OCI-LY1 (cell line): ENCODE data around the gene YEATS2.
"Not testable (repeated sequence)": the region's sequence is repeated elsewhere in the genome, so short reads cannot be mapped to it uniquely, and the experiment has no call there.

ENCODE experiments used
- H2AFZ ChIP-seq: fragments of 200-600 bp; sonication (generic), shearing (Covaris generic); 2 replicates; pipeline ENCODE4 v1.6.0; 2014; ENCODE audit warnings: antibody characterized with exemption, mild to moderate bottlenecking, low read length
- H3F3A ChIP-seq: fragments of 200-600 bp; sonication (generic), shearing (Covaris generic); 2 replicates; pipeline ENCODE4 v1.6.0; 2014; ENCODE audit warnings: mild to moderate bottlenecking, antibody characterized with exemption, low read length, moderate library complexity; ENCODE audit not compliant: insufficient read depth
- H3K27ac ChIP-seq: fragments of 200-600 bp; sonication (generic); 2 replicates; pipeline ENCODE4 v1.5.1; 2014; ENCODE audit warnings: low read length, mixed run types, mild to moderate bottlenecking, low read depth; ENCODE audit not compliant: poor library complexity, severe bottlenecking
- H3K27me3 ChIP-seq: fragments of 200-600 bp; sonication (generic); 2 replicates; pipeline ENCODE4 v1.6.0; 2014; ENCODE audit warnings: antibody characterized with exemption, mild to moderate bottlenecking, low read length, moderate library complexity; ENCODE audit not compliant: insufficient read depth
- H3K36me3 ChIP-seq: fragments of 200-600 bp; sonication (generic); 2 replicates; pipeline ENCODE4 v1.6.1; 2014; ENCODE audit warnings: mild to moderate bottlenecking, antibody characterized with exemption, low read length, moderate library complexity, mixed read lengths; ENCODE audit not compliant: insufficient read depth
- H3K4me1 ChIP-seq: fragments of 200-600 bp; sonication (generic); 2 replicates; pipeline ENCODE4 v1.5.1; 2014; ENCODE audit warnings: mild to moderate bottlenecking, low read length, moderate library complexity; ENCODE audit not compliant: insufficient read depth, severe bottlenecking
- H3K4me2 ChIP-seq: fragments of 200-600 bp; sonication (generic), shearing (Covaris generic); 2 replicates; pipeline ENCODE4 v1.6.1; 2014; ENCODE audit warnings: low read length
- H3K4me3 ChIP-seq: fragments of 200-600 bp; sonication (generic); 2 replicates; pipeline ENCODE4 v1.5.1; 2014; ENCODE audit warnings: low read length, low read depth, mild to moderate bottlenecking, mixed read lengths; ENCODE audit not compliant: poor library complexity, severe bottlenecking
- H3K79me2 ChIP-seq: fragments of 200-600 bp; shearing (Covaris generic); 2 replicates; pipeline ENCODE4 v1.6.1; 2016; ENCODE audit warnings: mixed run types, low read length, mixed read lengths; ENCODE audit not compliant: insufficient read depth
- H3K9ac ChIP-seq: fragments of 200-600 bp; sonication (generic), shearing (Covaris generic); 2 replicates; pipeline ENCODE4 v1.6.1; 2014; ENCODE audit warnings: mild to moderate bottlenecking, low read length, mixed read lengths
- H3K9me2 ChIP-seq: fragments of 200-600 bp; sonication (generic), shearing (Covaris generic); 2 replicates; pipeline ENCODE4 v1.6.1; 2014; ENCODE audit warnings: low read depth, mild to moderate bottlenecking, low read length, mixed read lengths
- H3K9me3 ChIP-seq: fragments of 200-600 bp; shearing (Covaris generic); 2 replicates; pipeline ENCODE4 v1.6.1; 2014; ENCODE audit warnings: low read length, mixed read lengths
- H4K20me1 ChIP-seq: fragments of 200-600 bp; sonication (generic), shearing (Covaris generic); 2 replicates; pipeline ENCODE4 v1.6.0; 2016; ENCODE audit warnings: mild to moderate bottlenecking, low read length; ENCODE audit not compliant: insufficient read depth
- CTCF ChIP-seq: fragments of 200-600 bp; sonication (generic), shearing (Covaris generic); IDR thresholded peaks from 2 replicates; pipeline ENCODE4 v1.5.1; 2017; ENCODE audit warnings: mild to moderate bottlenecking, antibody characterized with exemption, low read length, moderate library complexity, mixed read lengths
- EZH2 ChIP-seq: fragments of 200-600 bp; sonication (generic), shearing (Covaris generic); IDR thresholded peaks from 2 replicates; pipeline ENCODE4 v1.8.0; 2017; ENCODE audit warnings: borderline replicate concordance, mixed run types, mild to moderate bottlenecking, antibody characterized with exemption, low read length, moderate library complexity, mixed read lengths

Gene YEATS2

GRCh38 chr3:183699238-183699947, 1.8 kb downstream of the YEATS2 start:
- peak overlapping the region; percentile 87 for H3K27ac ChIP-seq

GRCh38 chr3:183701744-183702143, 4.1 kb downstream of the YEATS2 start:
- H3K27ac ChIP-seq: peak overlapping the region; percentile 6
- peaks cover 10% of the 10 kb centered on the region; the same call in 1 of the 2 replicates for H4K20me1 ChIP-seq

More at GRCh38 chr3:183699238-183699947, 1.8 kb downstream of the YEATS2 start:
- Histone ChIP-seq H3K79me2 (peaks cover 65% of the 10 kb centered on the region), H3K27me3 (no peaks in the 10 kb centered on the region), H3K9me3 (no peaks in the 10 kb centered on the region), H3K9me2 (no peaks in the 10 kb centered on the region), H3K4me2 (peak overlapping the region; percentile 99), H4K20me1 (peaks cover 10% of the 10 kb centered on the region; the same call in 1 of the 2 replicates), H3K36me3 (peaks cover 19% of the 10 kb centered on the region), H3K4me3 (peak overlapping the region; percentile 84), H3K4me1 (peaks cover 49% of the 10 kb centered on the region), H2AFZ (no peak overlapping the region), H3F3A (no peaks in the 10 kb centered on the region), H3K9ac (peak overlapping the region; percentile 92)
- no peak for TF ChIP-seq CTCF
- TF ChIP-seq EZH2: no peak

GRCh38 chr3:183703892-183704291, 6.3 kb downstream of the YEATS2 start:
- H3K36me3 ChIP-seq: peaks cover 35% of the 10 kb centered on the region
- H3K4me1 ChIP-seq: peaks cover 44% of the 10 kb centered on the region
- H3K27me3 ChIP-seq, H3K27ac ChIP-seq, H3K4me2 ChIP-seq, H3F3A ChIP-seq, H3K4me3 ChIP-seq, H3K9ac ChIP-seq, H3K9me2 ChIP-seq, H3K9me3 ChIP-seq, H2AFZ ChIP-seq: not testable (repeated sequence)
- H4K20me1 ChIP-seq: peaks cover 10% of the 10 kb centered on the region; the same call in 1 of the 2 replicates
- peaks cover 100% of the 10 kb centered on the region for H3K79me2 ChIP-seq

More at GRCh38 chr3:183701744-183702143, 4.1 kb downstream of the YEATS2 start:
- Histone ChIP-seq H3K36me3 (peaks cover 33% of the 10 kb centered on the region), H3K4me2 (peak overlapping the region; percentile 99; the same call in 1 of the 2 replicates), H3K9me2 (no peaks in the 10 kb centered on the region), H3F3A (no peaks in the 10 kb centered on the region), H3K4me3 (no peak overlapping the region), H3K27me3 (no peaks in the 10 kb centered on the region), H3K79me2 (peaks cover 88% of the 10 kb centered on the region), H3K9me3 (no peaks in the 10 kb centered on the region), H2AFZ (no peak overlapping the region), H3K9ac (no peak overlapping the region), H3K4me1 (peaks cover 48% of the 10 kb centered on the region)
- TF ChIP-seq CTCF (no peak), EZH2 (no peak)
